GM12891 (cell line): ENCODE measurements around the gene MAD1L1.

Source experiments
- PAX5 ChIP-seq: IDR thresholded peaks from 2 replicates; pipeline ENCODE4 v1.6.1; 2011; ENCODE audit warnings: low read length, moderate library complexity, mild to moderate bottlenecking; ENCODE audit not compliant: insufficient read depth, severe bottlenecking
- POLR2A ChIP-seq: IDR thresholded peaks from 2 replicates; pipeline ENCODE4 v1.6.1; 2011; ENCODE audit warnings: low read depth, low read length, control low read depth
- POLR2AphosphoS5 ChIP-seq: IDR thresholded peaks from 2 replicates; pipeline ENCODE4 v1.6.1; 2011; ENCODE audit warnings: low read depth, low read length, control low read depth
- POU2F2 ChIP-seq: IDR thresholded peaks from 2 replicates; pipeline ENCODE4 v1.6.1; 2011; ENCODE audit warnings: low read depth, mild to moderate bottlenecking, control low read depth, low read length, moderate library complexity
- SPI1 ChIP-seq: IDR thresholded peaks from 2 replicates; pipeline ENCODE4 v1.6.1; 2011; ENCODE audit warnings: low read depth, low read length, control low read depth
- TAF1 ChIP-seq: IDR thresholded peaks from 2 replicates; pipeline ENCODE4 v1.6.1; 2011; ENCODE audit warnings: low read depth, low read length, control low read depth

GRCh38 chr7:2280424-2280823 is 47.7 kb upstream of the MAD1L1 start:
- TF ChIP-seq POLR2AphosphoS5 (no peak), POLR2A (no peak), TAF1 (no peak), SPI1 (no peak), PAX5 (no peak), POU2F2 (no peak)
